Mesothelial cell of epicardium (in vitro differentiated cells): ENCODE results near the gene KRT14. TPM values are rescaled to one million over a fixed set of nuclear protein-coding genes. Genes with fewer than 3 reads are reported as not detected.
"Not testable (repeated sequence)": the region's sequence is repeated elsewhere in the genome, so short reads cannot be mapped to it uniquely, and the experiment has no call there.

ENCODE experiments used
- DNase-seq, 2 experiments: peaks; one replicate each; pipeline ENCODE4 v3.0.0; 2021; ENCODE audit warnings: low spot score in 2 of 2; ENCODE audit not compliant: unreplicated experiment in 2 of 2
- H3K27ac Mint-ChIP-seq: 2 replicates; pipeline ENCODE4 v1.8.0; 2021; ENCODE audit warnings: mixed read lengths
- H3K27me3 Mint-ChIP-seq: 2 replicates; pipeline ENCODE4 v1.8.0; 2021; ENCODE audit warnings: low read depth, mixed read lengths
- H3K36me3 Mint-ChIP-seq: 2 replicates; pipeline ENCODE4 v1.8.0; 2021; ENCODE audit warnings: mixed read lengths
- H3K4me1 Mint-ChIP-seq: 2 replicates; pipeline ENCODE4 v1.8.0; 2021; ENCODE audit warnings: mixed read lengths
- H3K4me3 Mint-ChIP-seq: 2 replicates; pipeline ENCODE4 v1.8.0; 2021; ENCODE audit warnings: mild to moderate bottlenecking, moderate library complexity, mixed read lengths
- H3K9me3 Mint-ChIP-seq: 2 replicates; pipeline ENCODE4 v1.8.0; 2021; ENCODE audit warnings: mixed read lengths
- total RNA-seq: library from RNA; stranded (reverse); gene quantifications from 3 replicates; pipeline ENCODE4 v1.2.1, GENCODE V29; 2021
- TF ChIP-seq, protein P1 (sequence below): fragments of 200-600 bp; sonication (generic); IDR thresholded peaks from one replicate; pipeline ENCODE4 v1.5.0; 2021; ENCODE audit warnings: antibody characterized with exemption; ENCODE audit not compliant: unreplicated experiment

The KRT14 gene
- total RNA-seq, 1 donor from 2014 or later, result not detected

DNA sequence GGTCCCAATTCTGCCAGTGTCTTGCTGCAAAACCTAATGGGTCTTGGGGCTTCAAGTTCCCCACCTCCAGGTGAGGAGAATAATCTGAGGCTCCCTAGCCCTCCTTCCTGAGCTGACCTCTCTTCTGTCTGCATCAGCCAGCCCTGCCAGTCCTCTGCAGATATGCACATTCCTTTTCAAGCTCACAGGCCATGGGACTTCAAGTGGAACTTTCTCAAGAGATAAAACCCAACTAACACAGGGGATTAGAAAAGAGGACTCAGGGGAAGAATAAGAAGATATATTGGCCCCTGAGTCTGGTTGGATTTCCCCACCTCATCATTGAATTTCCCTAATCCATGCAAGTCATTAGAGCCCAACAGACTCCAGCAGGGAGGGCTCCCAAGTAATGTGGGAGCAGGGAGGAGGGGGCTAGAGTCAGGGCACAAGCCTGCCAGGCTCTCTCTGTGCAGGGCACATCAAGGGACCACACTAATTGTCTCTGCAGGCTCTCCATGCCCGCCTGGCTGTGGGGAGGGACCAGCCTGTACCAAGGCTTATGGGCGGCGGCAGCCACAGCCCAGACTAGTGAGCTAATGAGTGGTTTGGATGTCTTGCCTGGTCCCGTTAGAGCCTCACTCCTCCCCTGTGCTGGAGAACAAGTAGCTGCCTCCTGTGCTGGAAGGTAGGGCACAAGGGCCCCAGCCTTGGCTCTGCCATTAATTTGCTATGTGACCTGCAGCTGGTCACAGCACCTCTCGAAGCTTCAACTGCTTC, 1.2 kb downstream of the KRT14 start:
- no peak for DNase-seq
- Mint-ChIP-seq H3K4me1 (peaks cover 6% of the 10 kb centered on the region), H3K27ac (no peak overlapping the region), H3K36me3 (no peaks in the 10 kb centered on the region), H3K27me3 (no peaks in the 10 kb centered on the region), H3K4me3 (no peak overlapping the region), H3K9me3 (no peaks in the 10 kb centered on the region)
- TF ChIP-seq, protein P1, sequence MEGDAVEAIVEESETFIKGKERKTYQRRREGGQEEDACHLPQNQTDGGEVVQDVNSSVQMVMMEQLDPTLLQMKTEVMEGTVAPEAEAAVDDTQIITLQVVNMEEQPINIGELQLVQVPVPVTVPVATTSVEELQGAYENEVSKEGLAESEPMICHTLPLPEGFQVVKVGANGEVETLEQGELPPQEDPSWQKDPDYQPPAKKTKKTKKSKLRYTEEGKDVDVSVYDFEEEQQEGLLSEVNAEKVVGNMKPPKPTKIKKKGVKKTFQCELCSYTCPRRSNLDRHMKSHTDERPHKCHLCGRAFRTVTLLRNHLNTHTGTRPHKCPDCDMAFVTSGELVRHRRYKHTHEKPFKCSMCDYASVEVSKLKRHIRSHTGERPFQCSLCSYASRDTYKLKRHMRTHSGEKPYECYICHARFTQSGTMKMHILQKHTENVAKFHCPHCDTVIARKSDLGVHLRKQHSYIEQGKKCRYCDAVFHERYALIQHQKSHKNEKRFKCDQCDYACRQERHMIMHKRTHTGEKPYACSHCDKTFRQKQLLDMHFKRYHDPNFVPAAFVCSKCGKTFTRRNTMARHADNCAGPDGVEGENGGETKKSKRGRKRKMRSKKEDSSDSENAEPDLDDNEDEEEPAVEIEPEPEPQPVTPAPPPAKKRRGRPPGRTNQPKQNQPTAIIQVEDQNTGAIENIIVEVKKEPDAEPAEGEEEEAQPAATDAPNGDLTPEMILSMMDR, result no peak

DNA sequence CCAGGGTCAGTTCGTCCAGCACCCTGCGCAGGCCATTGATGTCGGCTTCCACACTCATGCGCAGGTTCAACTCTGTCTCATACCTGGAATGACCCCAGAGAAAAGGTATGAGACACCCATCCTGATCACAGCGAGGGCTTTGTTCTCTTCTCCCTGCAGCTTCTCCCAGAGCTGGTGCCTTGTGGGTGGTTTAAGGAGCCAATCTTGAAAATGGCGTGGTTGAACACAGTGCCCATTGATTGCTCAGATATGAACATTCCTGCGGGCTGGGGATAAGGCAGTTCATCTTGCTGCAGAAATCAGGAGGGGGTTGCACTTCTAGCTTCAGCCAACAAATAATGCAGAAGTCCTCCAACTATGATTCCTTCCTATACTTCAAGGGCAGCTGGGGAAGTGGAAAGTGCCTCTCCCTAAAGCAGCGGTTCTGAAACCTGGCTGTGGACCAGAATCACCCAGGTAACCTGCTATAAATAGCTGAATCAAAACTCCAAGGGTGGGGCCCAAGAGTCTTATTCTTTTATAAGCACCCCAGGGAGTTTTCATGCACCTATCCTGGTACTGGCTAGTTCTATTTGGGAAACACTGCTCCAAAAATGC, 2.3 kb downstream of the KRT14 start:
- H3K36me3 Mint-ChIP-seq, H3K4me3 Mint-ChIP-seq, DNase-seq, H3K27ac Mint-ChIP-seq, H3K9me3 Mint-ChIP-seq, H3K27me3 Mint-ChIP-seq, H3K4me1 Mint-ChIP-seq: not testable (repeated sequence)

DNA sequence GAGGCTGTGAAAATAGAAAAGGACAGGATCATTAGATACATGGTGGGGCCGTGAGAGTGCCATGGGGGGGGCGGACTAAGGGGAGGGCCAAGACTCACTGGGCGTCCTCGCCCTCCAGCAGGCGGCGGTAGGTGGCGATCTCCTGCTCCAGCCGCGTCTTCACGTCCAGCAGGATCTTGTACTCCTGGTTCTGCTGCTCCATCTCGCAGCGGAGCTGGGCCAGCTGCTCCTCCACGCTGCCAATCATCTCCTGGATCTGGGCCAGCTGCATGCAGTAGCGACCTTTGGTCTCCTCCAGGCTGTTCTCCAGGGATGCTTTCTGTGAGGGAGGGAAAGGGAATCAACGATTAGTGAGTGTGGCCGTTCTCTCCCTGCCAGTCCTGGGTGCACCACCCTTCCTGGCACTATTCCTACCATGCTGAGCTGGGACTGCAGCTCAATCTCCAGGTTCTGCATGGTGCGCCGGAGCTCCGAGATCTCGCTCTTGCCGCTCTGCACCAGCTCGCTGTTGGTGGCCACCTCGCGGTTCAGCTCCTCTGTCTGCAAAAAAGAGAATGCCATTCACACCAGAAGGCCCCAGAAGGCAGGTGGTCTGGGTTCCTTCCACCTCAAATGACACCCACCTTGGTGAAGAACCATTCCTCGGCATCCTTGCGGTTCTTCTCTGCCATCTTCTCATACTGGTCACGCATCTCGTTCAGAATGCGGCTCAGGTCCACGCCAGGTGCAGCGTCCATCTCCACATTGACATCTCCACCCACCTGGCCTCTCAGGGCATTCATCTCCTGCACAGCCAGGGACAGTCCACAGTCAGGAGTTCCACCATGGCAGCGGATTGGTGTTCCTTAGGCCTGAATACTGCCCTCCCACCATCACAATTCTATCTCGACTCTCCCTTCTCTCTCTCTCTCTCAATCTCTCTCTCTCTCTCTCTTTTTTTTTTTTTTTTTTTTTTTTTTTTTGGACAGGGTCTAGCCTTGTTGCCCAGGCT, 3.3 kb downstream of the KRT14 start:
- DNase-seq, result no peak
- no peaks in the 10 kb centered on the region for H3K36me3 Mint-ChIP-seq
- H3K4me3 Mint-ChIP-seq, result no peak overlapping the region
- H3K27me3 Mint-ChIP-seq, result no peaks in the 10 kb centered on the region
- H3K4me1 Mint-ChIP-seq, result peaks cover 7% of the 10 kb centered on the region
- no peak overlapping the region for H3K27ac Mint-ChIP-seq
- TF ChIP-seq, protein P1, result no peak
- no peaks in the 10 kb centered on the region for H3K9me3 Mint-ChIP-seq

DNA sequence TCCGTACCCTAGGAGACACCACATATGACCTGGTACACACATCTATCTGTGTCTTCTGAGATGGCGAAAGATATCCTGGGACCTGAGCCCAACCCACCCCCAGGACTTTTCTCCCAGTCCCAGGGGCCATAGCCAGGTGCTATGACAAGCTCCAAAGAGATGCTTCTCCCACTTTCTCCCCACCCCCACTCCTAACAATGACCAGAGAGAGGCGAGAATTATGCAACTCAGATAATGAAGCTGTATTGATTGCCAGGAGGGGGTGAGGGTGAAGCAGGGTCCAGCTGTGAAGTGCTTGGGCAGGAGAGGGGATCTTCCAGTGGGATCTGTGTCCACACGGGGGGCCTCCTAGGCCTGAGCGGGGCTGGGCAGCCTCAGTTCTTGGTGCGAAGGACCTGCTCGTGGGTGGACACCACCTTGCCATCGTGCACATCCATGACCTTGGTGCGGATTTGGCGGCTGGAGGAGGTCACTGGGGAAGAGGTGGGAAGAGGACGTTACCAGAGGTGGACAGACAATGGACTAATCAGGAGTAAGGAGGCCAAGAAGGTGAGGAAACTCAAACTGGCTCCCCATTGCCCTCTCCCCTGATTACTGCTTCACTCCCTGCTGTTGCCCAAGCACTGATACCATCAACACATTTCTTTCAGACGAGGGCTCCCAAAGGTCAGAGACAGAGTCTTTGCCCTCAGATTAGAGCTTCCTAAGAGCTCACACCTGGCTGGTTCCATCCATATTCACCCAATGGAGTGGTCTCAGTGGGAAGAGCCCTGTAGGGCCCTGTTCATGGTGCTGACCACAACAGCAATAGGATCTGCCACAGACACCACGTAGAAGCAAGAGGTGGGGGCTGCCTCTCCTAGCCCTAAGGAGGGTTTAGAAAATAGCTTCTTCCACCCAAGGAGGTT, 4.4 kb downstream of the KRT14 start:
- DNase-seq, H3K4me3 Mint-ChIP-seq, H3K27ac Mint-ChIP-seq, H3K36me3 Mint-ChIP-seq, H3K27me3 Mint-ChIP-seq, H3K4me1 Mint-ChIP-seq, H3K9me3 Mint-ChIP-seq: not testable (repeated sequence)

DNA sequence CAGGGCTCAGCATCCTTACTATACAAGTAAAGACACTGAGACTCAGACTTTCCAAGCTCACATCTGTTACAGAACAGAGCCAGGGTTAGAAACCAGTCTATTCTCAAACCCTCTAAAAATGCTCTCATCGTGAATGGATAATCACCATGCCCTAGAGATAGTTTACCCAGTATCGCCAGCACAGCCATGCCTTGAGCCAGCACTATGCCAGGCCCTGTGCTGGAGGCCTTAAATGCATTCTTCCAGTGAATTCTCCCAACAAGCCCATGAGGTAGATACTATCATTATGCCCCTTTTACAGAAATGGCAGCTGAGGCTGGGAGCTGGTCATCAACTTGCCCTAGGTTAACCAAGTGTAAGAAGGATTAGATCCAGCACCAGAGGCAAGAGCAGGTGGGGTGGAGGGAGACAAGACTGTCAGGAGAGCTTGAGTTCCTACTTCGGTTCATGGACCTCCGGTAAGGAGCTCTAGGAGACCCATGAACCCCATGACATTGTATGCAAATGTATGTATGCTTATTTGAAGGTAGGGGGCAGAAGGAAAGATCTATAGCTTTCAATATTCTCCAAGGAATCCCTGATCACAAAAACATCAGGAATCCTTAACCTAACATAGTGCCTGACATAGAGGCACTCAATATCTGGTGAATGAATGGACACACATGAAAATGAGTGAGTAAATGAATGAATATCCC, 5.2 kb downstream of the KRT14 start:
- no peaks in the 10 kb centered on the region for H3K9me3 Mint-ChIP-seq
- no peak overlapping the region for H3K4me3 Mint-ChIP-seq
- no peak for DNase-seq
- no peaks in the 10 kb centered on the region for H3K27me3 Mint-ChIP-seq
- peaks cover 4% of the 10 kb centered on the region for H3K4me1 Mint-ChIP-seq
- no peak overlapping the region for H3K27ac Mint-ChIP-seq
- TF ChIP-seq, protein P1, result no peak
- H3K36me3 Mint-ChIP-seq, result no peaks in the 10 kb centered on the region
